Common myeloid progenitor, CD34-positive (primary cell): Measurements from ENCODE around the gene GET4.

Experiments
- CTCF ChIA-PET: fragments of 350-600 bp; sonication (Branson Sonifier 250); formaldehyde crosslinking; loops from one replicate; lab custom pipeline; 2021; ENCODE audit warnings: antibody characterized with exemption; lab: Charles Lee
- POLR2A ChIA-PET: fragments of 350-600 bp; sonication (Branson Sonifier 250); formaldehyde crosslinking; loops from one replicate; lab custom pipeline; 2021; ENCODE audit warnings: antibody characterized with exemption; lab: Charles Lee
- DNase-seq, 3 donors: peaks; one replicate each; pipeline versions ENCODE4 v3.0.0 to v3.0.0-alpha.2; 2013
- H3K27ac ChIP-seq, 2 experiments: 1 replicate in 1 of 2; 2 replicates in 1 of 2; pipeline ENCODE4 v1.7.0; 2013; ENCODE audit warnings: inconsistent platforms in 2 of 2, low read length in 2 of 2, mild to moderate bottlenecking in 2 of 2, low read depth in 1 of 2, moderate library complexity in 1 of 2; ENCODE audit not compliant: severe bottlenecking in 2 of 2, insufficient read depth in 1 of 2, poor library complexity in 1 of 2
- H3K27me3 ChIP-seq, 5 experiments: replicated peaks in 2 of 5; 1 replicate in 3 of 5; 2 replicates in 2 of 5; pipeline versions ENCODE4 v1.6.1 to v1.7.0; 2013; ENCODE audit warnings: low read length in 4 of 5, mild to moderate bottlenecking in 2 of 5, moderate library complexity in 2 of 5, inconsistent platforms in 1 of 5; ENCODE audit not compliant: insufficient read depth in 5 of 5, control insufficient read depth in 4 of 5
- H3K36me3 ChIP-seq, 4 experiments: 1 replicate in 2 of 4; 2 replicates in 2 of 4; pipeline versions ENCODE4 v1.6.1 to v1.7.0; 2013; ENCODE audit warnings: low read length in 3 of 4, control low read depth in 1 of 4, mild to moderate bottlenecking in 1 of 4; ENCODE audit not compliant: control insufficient read depth in 4 of 4, insufficient read depth in 4 of 4
- H3K4me1 ChIP-seq, 4 experiments: 1 replicate in 3 of 4; 2 replicates in 1 of 4; pipeline versions ENCODE4 v1.6.1 to v1.7.1; 2013; ENCODE audit warnings: low read length in 3 of 4, mild to moderate bottlenecking in 3 of 4, control low read depth in 1 of 4, inconsistent platforms in 1 of 4, moderate library complexity in 1 of 4; ENCODE audit not compliant: control insufficient read depth in 4 of 4, insufficient read depth in 4 of 4; ENCODE audit errors: control extremely low read depth in 1 of 4
- H3K4me3 ChIP-seq, 7 experiments: 1 replicate in 4 of 7; 2 replicates in 3 of 7; pipeline versions ENCODE4 v1.5.1 to v1.7.0; 2013; ENCODE audit warnings: mild to moderate bottlenecking in 7 of 7, low read length in 6 of 7, moderate library complexity in 6 of 7, inconsistent platforms in 2 of 7, low read depth in 2 of 7, control low read depth in 1 of 7; ENCODE audit not compliant: insufficient read depth in 4 of 7, control insufficient read depth in 1 of 7; ENCODE audit errors: extremely low read depth in 1 of 7
- H3K9me3 ChIP-seq, 5 experiments: 1 replicate in 4 of 5; 2 replicates in 1 of 5; pipeline versions ENCODE4 v1.6.1 to v1.7.1; 2013; ENCODE audit warnings: low read length in 4 of 5, mild to moderate bottlenecking in 2 of 5, inconsistent platforms in 1 of 5, low read depth in 1 of 5, moderate library complexity in 1 of 5; ENCODE audit not compliant: control insufficient read depth in 4 of 5, insufficient read depth in 2 of 5; ENCODE audit errors: control extremely low read depth in 1 of 5
- WGBS: methylation state at CpG from one replicate; pipeline ENCODE4 v1.1.5; 2013; ENCODE audit not compliant: insufficient coverage; 5-methylcytosine and 5-hydroxymethylcytosine counted together

The GET4 gene

DNA sequence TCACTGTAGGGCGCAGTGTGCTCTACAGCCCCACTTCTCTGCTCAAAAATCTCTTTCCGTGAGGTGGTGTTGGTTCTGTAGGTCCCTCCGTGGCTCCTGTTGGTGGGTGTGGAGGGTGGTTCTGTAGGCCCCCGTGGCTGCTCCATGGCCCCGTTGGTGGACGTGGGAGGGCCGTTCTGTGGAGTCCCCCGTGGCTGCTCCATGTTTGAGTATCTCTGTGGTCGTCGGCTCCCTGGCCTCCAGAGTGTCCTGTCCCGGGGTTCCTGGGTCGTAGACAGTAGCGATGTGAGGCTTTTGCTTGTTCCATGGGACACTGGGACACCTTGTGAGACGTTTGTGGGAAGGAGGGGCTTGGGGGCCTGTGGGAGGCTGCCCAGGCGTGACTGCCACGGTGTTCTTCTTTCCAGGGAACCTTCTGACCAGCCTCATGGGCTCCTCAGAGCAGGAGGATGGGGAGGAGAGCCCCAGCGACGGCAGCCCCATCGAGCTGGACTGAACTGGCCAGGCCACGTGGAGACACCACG is 18.6 kb downstream of the GET4 start:
- POLR2A ChIA-PET = no interaction called here
- no peak overlapping the region for H3K27ac ChIP-seq
- H3K4me1 ChIP-seq = no peaks in the 10 kb centered on the region
- over 99% methylated on average over 14 of the region's 21 CpGs for WGBS
- H3K36me3 ChIP-seq = peaks cover 3 to 93% (median 68%) of the 10 kb centered on the region in 4 experiments
- no peak for DNase-seq
- H3K4me3 ChIP-seq = no peak overlapping the region
- H3K27me3 ChIP-seq = no peaks in the 10 kb centered on the region
- no peaks in the 10 kb centered on the region for H3K9me3 ChIP-seq
- CTCF ChIA-PET = no interaction called here

DNA sequence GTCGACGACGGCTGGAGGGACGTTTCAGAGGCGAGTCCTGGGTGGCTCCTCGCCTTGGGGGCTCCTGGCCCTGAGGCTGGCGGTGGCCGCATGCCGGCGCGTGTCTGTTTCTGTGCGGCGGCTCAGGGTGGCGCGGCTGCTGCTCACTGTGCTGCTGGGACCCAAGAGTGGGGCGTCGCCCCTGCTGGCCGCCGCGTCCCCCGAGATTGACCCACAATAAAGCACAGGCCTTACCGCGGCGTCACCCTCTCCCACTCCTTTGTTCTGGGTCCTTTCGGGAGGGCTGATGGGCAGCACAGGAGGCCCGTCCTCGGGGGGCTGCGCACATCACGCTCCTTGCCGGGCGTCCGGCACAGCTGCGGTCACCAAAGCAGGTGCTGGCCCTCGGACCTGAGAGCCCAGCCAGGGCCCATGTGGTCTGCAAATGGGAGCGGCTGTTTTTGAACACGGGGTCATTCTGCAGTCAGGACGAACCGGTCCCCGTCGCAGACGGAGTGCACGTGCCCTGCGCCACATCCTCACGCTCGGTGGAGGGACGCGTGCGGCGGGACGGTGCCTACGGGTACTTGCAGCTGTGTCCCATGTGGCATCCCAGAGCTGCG is 19.2 kb downstream of the GET4 start:
- H3K9me3 ChIP-seq = no peaks in the 10 kb centered on the region
- H3K4me1 ChIP-seq = no peaks in the 10 kb centered on the region
- no peak for DNase-seq
- no peaks in the 10 kb centered on the region for H3K27me3 ChIP-seq
- ChIA-PET POLR2A (no interaction called here), CTCF (no interaction called here)
- no peak overlapping the region for H3K27ac ChIP-seq
- WGBS = 97% methylated on average over 46 of the region's 52 CpGs
- H3K4me3 ChIP-seq = no peak overlapping the region
- H3K36me3 ChIP-seq = peaks cover 3 to 91% (median 64%) of the 10 kb centered on the region in 4 experiments

DNA sequence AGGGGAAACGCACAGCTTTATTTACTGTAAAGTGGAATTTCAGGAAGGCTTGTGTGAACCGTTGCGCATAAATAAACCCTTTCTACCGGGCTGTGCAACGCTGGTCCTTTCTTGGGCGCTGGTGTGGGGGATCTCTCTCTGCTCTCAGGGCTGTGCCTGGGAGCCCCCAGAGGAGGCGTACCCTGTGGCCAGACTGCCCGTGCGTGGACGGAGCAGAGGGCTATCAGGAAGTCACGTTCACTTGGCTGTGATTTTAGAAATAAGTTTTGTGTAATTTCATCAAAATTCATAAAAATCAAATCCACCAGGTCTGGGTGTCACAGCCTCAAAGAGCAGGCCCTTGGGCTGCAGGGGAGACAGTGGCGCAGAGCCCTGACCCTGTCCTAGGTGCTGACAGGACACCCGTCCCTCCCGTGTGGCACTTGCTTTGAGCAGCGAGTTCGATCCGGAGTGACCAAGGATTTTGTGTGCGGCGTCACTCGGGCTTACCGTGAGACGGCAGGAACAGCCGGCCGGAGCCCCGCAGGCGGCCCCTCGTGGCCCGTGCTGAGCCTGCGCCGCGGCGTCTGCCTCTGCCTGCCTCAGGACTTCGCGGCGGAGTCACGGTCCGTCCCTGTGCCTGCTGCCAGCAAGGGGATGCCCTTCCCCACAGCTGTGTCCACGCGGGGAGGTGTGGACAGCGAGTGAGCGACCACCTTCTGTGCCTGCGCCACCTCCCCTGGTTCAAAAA is 20.2 kb downstream of the GET4 start:
- peaks cover 0 to 3% (median 0%) of the 10 kb centered on the region in 4 experiments for H3K4me1 ChIP-seq
- H3K4me3 ChIP-seq = no peak overlapping the region
- H3K27ac ChIP-seq = no peak overlapping the region
- 94% methylated on average over 35 of the region's 42 CpGs for WGBS
- H3K27me3 ChIP-seq = no peaks in the 10 kb centered on the region
- POLR2A ChIA-PET = no interaction called here
- peaks cover 3 to 82% (median 57%) of the 10 kb centered on the region in 4 experiments for H3K36me3 ChIP-seq
- CTCF ChIA-PET = interaction anchor here (1.2 kb wide), 1 partner anchor 76 kb away, joined by 3 read pairs; no protein-coding TSS in a partner anchor
- DNase-seq = no peak
- no peaks in the 10 kb centered on the region for H3K9me3 ChIP-seq

DNA sequence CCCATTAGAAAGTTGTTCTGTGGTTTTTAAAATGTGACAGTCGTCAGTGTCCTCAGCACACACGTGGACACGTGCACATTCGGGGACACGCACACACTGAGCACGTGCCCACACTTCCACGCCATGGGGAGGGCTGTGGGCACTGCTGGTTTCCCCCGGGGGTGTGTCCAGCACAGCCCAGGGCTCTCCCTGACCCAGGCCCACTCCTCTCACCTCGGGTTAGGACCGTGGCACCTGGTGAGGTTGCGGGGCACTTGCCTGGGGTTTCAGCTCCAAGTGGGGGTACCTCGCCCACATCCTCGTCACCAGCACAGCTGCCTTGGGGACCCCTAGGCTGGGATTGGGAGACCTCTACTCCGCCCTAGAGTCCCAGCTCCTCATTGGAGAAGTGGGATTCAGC is 20.7 kb downstream of the GET4 start:
- POLR2A ChIA-PET = no interaction called here
- CTCF ChIA-PET = interaction anchor here (0.6 to 1.2 kb wide), 3 partner anchors 24 to 85 kb away, joined by 3 read pairs; no protein-coding TSS in a partner anchor
- WGBS = 92% methylated on average over 12 of the region's 14 CpGs
- no peak overlapping the region for H3K27ac ChIP-seq
- H3K9me3 ChIP-seq = no peaks in the 10 kb centered on the region
- no peaks in the 10 kb centered on the region for H3K27me3 ChIP-seq
- DNase-seq = no peak
- peaks cover 0 to 3% (median 1%) of the 10 kb centered on the region in 4 experiments for H3K4me1 ChIP-seq
- peaks cover 3 to 76% (median 52%) of the 10 kb centered on the region in 4 experiments for H3K36me3 ChIP-seq
- H3K4me3 ChIP-seq = no peak overlapping the region

DNA sequence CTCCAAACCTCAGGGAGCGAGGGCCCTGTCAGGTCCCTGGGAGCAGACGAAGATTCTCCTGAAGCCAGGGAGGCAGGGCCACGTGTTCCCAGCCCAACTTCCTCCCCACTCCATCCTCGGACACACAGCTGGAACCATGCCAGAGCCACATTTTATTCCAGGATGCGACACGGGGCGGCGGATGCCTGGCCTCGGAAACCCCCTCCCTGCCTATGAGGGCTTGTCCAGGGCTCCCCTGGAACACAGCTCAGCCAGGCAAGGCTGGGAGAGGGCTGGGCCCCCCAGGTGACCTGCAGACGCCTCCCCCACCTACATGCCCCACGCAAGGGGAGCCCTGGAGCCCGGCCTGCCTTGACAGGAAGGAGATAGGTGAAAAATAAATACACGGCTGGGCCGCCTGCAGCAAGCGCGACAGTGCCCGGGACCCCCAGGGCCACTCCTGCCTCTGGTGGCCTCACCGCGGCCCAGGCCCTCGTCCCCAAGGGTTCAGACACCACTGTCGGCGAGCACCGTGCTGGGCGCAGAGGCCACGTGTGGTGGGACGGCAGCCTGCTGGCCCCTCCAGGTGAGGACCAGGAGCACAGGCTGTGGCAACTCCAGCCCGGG is 21.5 kb downstream of the GET4 start:
- ChIA-PET POLR2A (no interaction called here), CTCF (interaction anchor here (0.6 to 1.2 kb wide), 3 partner anchors 25 to 85 kb away, joined by 3 read pairs; no protein-coding TSS in a partner anchor)
- Histone ChIP-seq H3K9me3 (no peaks in the 10 kb centered on the region), H3K27ac (no peak overlapping the region), H3K36me3 (peaks cover 3 to 68% (median 45%) of the 10 kb centered on the region in 4 experiments), H3K27me3 (no peaks in the 10 kb centered on the region), H3K4me1 (peaks cover 0 to 3% (median 1%) of the 10 kb centered on the region in 4 experiments), H3K4me3 (no peak overlapping the region)
- 85% methylated on average over 21 of the region's 27 CpGs for WGBS
- no peak for DNase-seq

GRCh38 chr7:898460-898854 is 22.1 kb downstream of the GET4 start:
- ChIA-PET CTCF (no interaction called here), POLR2A (no interaction called here)
- H3K4me1 ChIP-seq = peaks cover 0 to 3% (median 1%) of the 10 kb centered on the region in 4 experiments
- no peaks in the 10 kb centered on the region for H3K27me3 ChIP-seq
- H3K36me3 ChIP-seq = peaks cover 3 to 65% (median 40%) of the 10 kb centered on the region in 4 experiments
- H3K27ac ChIP-seq = no peak overlapping the region
- H3K4me3 ChIP-seq = no peak overlapping the region
- 94% methylated on average over 18 of the region's 18 CpGs for WGBS
- no peak for DNase-seq
- H3K9me3 ChIP-seq = no peaks in the 10 kb centered on the region
